GM11168 (cell line): ENCODE results near the gene LCNL1.

ENCODE experiments used
- in situ Hi-C: fragments of 300-500 bp; cut with MboI; formaldehyde crosslinking; loops from one replicate; pipeline ENCODE4 v1.12.0; 2022; ENCODE audit warnings: low sequenced_read_pairs; ENCODE audit not compliant: unreplicated experiment

The LCNL1 gene

DNA sequence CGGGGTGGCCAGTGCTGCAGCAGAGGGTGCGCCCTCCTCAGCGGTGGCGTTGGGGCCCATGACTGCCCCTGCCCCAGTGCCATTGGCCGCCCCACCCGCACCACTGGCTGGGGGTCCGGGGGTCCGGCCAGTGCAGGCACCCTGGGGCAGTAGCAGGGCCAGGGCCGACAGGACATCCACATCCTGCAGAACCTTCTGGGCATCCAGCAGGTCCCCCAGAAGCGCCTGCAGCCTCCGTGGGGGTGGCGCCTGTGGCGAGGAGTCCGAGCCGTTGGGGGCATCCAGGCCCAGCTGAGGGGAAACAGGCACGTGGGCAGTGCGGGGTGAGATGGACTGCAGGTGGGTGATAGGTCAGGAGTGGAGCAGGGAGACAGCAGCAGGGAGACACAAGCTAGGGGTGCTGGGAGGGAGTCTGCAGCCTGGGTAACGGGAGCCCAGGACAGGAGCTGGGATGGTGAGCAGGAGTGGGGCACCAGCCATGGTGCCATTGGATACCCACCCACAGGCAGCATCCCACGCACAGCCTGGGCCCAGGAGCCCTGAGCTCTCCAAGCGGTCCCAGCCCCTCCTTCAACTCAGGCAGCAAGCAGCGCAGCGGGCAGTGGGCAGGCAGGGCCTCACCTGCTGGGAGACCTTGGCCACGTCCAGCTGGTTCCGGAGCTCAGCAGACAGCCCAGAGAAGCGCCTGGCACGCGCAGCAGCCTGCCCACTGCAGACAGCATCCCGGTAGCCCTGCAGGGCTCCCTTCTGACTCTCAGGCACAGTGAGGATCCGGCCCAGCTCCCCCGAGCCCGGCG lies 38.2 kb downstream of the LCNL1 start:
- in situ Hi-C loops = no loop called here

DNA sequence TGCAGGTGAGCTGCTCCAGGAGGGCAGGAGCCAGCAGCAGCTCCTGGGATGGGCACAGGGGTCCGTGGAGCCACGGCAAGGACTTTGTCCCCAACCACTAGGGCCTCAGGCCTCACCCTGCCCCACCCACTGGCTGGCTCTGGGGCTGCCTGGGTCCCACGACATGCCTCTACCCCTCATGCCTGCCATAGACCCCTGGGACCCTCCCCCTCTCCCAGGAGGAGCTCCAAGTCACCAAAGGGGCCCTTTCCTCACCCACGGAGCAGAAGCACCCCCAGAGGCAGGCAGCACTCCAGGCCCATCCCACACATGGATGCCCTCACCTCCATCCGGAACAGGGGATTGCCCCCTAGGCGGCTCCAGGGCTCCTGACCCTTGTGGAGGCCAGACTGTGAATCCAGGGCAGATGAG lies 38.8 kb downstream of the LCNL1 start:
- in situ Hi-C loops = no loop called here

DNA sequence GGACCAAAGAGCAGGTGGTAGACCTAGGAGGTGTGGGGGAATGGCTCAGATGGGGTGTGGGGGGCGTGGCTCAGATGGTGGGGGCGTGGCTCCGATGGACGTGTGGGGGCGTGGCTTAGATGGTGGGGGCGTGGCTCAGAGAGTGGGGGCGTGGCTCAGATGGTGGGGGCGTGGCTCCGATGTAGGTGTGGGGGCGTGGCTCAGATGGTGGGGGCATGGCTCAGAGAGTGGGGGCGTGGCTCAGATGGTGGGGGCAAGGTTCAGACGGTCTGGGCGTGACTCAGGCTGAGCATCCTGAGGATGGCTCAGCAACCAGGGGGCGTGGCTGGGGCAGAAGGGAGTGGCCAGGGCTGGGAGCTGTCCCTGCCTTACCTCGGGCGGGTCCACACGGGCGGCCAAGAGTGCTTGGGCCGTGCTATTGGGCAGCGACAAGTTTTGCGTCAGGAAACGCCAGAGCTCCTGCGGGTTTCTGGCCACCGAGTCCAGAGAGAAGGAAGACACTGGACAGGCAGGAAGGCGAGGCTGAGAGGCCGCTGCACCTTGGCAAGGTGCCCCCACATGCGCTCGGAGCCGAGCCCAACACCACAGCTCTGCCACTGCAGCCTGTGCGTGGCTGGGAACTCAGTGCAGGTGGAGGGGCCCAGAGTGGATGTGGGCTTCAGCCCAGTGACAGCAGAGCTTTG lies 39.3 kb downstream of the LCNL1 start:
- in situ Hi-C loops = no loop called here

DNA sequence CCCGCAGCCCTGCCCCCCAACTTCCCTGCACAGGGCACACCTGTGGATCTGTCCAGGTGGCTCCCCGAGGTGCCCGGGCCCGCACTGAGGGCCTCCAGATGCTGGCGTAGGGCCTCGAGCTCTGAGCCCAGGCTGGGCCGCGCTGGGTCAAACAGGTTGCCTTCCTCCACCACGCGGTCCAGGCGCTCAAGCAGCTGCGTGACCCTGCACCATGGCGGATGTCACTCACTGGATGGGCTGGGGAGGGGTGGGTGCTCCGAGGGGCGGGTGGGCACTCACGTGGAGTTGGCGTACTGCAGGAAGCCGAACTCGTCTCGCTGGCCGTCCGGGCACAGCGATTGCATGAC lies 39.8 kb downstream of the LCNL1 start:
- in situ Hi-C loops = no loop called here

DNA sequence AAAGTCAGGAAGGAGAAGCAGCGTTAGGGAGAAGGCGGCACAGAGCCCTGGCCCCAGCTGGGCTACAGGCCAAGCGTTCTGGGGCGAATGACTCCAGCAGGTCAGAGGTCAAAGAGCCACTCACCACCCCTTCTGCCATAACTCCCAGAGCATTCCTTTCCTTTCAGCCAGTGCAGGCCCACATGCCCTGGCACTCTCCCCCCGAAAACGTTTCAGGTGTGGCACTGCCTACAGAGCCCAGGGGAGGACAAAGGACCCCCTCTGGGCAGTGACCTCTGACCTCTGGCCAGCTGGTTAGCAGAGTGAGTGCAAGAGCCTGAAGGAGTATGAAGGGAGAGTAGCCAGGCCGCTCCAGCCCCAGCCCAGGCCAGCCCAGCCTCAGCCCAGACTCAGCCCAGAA lies 40.4 kb downstream of the LCNL1 start:
- in situ Hi-C loops = no loop called here

DNA sequence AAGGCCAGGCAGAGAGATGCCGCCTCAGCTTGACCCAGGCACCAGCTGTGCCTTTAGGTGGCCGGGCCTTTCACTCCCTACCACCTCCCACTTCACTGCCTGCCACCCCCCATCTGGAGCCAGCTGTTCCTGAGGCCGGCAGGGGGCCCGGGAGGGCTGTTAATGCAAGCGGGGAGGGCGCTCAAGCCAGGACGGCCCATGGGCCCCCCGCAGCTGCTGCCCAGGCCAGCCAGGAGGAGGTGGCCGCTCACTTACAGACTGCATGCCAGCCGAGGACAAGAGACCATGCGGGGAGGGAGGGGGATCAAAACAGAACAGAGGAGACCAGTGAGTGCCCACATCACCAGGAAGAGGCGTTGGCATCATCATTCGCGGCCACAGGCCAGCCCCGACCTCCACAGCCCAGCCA lies 40.8 kb downstream of the LCNL1 start:
- in situ Hi-C loops = no loop called here

DNA sequence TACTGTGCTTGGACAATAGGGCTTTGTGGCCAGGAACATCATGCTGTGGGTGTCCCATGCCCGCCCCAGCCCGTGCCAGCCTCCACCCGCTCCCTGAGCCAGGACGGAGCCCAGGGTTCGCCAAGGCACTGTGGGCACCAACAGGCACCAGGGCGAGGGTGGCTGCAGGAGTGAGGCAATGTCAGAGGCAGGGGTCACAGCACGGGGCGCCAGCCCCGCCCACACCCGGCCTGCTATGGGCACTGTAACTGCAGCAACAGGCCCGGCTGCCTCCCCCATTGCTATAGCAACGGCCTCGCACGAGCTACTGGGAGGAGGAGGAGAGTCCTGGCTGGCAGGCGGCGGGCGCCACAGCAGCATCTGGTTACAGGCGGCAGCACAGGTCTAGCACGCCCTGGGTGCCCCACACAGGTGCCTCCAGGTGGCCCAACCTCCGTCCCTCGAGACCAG lies 42.7 kb downstream of the LCNL1 start:
- in situ Hi-C loops = no loop called here

DNA sequence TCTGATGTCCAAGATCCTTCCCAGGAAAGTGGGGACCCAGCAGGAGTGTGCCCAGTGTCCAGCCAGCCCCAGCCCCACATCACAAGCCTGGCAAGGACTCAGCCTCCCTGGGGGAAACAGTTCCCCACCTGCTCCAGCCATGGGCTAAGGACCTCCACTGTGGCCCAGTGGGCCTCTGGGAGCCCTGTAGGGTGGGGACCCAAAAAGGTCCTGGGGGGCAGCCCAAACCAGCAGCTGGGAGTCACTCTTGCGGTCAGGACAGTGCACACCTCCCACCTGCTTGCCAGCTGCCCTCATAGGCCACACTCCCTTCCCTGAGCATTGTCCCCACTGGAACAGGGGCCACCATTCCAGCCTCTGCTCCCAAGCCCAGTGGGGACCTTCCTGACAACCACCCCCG lies 43.6 kb downstream of the LCNL1 start:
- in situ Hi-C loops = no loop called here

DNA sequence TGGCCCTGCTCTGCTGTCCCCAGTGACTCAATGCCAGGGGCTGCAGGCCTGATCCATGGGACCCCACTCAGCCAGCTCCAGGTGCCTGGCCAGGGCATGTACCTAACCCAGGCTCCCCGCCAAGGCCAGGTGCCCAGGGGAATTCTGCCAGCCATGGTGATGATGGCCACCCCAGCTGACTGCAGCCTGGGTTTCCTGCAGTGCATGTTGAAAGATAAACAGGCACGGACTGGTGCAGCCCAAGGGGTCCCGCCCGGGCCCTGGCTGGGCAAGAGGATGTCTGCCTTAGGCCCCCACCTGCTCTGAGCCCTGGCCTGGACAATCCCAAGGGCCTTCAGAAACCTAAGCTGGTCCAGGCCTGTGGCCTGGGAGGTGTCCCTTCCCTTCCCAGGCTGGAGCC lies 44.0 kb downstream of the LCNL1 start:
- in situ Hi-C loops = no loop called here

DNA sequence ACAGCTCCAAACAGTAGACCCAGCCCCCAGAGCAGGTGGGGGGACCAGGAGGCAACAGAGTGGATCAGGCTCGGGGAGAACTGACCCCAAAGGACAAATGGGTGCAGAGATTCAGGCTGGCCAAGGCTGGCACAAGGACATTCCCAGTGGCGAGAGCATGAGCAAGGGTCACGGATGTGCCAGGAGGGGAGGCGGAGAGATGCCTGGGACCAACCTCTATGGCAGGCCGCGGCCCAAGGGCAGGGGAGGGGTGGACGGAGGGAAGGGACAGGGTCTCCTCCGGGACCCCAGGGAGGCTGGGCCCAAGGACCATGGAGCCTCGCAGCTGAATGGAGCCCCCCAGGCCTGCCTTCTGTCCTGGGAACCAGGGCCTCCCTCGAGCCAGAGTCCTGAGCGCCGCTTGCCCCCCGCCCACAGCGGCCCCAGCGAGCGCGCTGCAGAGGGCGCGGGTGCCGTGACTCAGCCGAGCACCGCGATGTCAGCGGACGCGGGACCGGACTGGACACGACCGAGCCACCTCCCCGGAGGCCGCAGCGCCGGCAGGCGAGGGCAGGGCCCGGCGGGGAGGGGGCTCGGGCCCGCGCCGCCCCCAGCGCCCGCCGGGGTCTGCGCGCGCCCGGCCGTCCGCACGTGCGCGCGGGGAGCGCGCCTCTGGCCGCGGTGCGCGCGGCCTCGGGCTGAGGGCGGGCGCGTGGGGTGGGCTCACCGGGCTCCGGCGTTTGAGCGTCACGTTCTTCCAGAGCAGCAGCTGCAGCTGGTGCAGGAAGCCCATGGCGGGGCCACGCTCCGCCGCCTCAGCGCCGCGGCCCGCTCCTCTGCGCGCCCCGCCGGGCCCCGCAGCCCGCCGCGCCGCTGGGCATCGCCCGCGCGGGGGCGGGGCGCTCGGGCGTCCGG lies 44.8 kb downstream of the LCNL1 start, which contains the start of gene ABCA2:
TSS of gene ABCA2 (minus strand) at position 869 of the 894 bp plus-strand sequence. CDS start at position 772, 97 bp downstream.
- in situ Hi-C loops = no loop called here

DNA sequence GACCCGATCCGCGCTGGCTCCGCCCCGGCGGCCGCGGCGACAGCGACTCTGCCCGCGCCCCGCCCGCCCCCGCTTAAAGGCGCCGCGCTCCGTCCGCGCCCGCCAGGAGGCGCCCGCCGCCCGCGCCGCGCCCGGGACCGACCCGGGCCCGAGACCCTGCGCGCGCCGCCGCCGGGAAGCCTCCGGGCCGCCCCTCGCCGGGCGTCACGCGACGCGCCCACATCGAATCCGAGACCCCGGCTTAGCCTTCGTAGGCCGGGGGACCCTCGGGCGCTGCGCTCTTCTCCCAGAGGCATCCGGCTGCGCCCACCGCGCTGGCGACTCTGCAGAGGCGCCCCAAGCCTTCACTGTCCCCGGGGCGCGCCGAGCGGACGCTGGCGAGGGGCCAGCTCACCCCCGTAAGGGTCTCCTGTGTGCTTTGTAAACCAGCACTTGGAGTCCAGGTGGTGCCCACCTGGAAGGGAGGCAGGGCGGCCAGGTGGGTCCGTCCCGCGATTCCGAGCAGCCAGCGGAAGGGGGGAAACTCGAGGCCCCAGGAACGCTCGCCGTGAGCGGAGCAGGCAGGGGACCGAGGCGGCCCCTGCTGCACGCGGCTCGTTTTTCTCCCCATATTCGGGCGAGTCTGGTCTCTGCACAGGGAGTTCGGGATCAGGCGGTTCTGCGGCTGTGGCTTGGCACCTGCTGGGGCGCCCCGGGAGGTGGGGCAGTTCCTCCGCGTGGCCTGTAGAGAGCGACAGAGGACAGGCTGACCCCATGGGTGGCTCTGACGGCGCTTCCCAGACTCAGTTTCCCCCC lies 45.7 kb downstream of the LCNL1 start:
- in situ Hi-C loops = no loop called here

DNA sequence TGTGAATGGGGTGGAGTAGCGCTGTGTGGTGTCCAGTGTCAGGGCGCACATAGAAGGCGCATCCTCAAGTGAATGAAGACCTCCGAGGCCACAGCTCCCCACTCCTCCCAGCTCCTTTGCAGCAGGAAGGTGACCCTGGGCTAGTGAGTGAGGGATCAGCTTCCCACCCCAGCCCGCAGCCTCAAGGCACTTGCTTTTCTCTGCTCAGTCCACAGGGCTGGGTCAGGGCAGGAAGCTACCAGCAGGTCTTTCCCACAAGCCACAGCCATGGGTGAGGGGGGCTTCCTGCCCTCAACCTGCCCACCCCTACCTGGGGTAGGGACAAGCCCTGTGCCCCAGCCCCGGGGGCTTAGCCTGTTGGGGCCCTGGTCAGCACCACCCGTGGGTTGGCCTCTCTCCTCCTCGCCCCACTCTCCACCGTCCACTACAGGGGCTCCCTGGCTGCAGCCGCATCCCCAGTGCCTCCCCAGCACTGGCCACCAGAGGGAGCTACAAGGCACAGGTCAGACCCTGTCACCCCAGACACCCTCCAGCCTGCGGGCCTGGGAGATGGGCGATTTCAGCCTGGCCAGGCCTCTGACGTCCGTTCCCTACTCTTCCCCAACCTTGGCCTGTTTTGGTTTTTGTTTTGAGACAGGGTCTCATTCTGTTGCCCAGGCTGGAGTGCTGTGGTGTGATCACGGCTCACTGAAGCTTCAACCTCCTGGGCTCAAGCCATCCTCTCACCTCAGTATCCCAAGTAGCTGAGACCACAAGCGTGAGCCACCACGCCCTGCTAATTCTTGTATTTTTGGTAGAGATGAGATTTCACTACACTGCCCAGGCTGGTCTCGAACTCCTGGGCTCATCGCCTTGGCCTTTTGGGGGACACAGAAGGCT lies 46.5 kb downstream of the LCNL1 start:
- in situ Hi-C loops = no loop called here

DNA sequence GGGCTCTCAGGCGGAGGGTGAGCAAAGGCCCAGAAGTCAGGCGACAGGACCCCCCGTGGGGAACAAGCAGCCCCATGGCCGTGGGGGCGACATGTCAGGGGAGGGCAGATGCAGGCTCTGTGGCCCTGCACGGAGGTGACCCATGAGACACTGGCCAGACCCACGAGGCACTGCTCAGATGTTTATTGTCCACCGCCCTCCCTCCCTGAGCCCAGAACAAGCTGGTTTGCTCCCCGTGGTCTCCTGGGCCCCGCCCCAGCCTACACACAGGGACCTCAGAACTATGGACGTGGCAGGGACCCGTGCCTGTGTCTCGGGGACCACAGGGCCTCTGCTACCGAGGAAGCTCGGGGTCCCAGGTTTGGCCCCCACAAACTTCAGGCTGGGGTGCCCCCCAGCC lies 47.2 kb downstream of the LCNL1 start:
- in situ Hi-C loops = loop anchor here (10.0 kb wide), 1 partner anchor 245 kb away; no protein-coding TSS in a partner anchor

DNA sequence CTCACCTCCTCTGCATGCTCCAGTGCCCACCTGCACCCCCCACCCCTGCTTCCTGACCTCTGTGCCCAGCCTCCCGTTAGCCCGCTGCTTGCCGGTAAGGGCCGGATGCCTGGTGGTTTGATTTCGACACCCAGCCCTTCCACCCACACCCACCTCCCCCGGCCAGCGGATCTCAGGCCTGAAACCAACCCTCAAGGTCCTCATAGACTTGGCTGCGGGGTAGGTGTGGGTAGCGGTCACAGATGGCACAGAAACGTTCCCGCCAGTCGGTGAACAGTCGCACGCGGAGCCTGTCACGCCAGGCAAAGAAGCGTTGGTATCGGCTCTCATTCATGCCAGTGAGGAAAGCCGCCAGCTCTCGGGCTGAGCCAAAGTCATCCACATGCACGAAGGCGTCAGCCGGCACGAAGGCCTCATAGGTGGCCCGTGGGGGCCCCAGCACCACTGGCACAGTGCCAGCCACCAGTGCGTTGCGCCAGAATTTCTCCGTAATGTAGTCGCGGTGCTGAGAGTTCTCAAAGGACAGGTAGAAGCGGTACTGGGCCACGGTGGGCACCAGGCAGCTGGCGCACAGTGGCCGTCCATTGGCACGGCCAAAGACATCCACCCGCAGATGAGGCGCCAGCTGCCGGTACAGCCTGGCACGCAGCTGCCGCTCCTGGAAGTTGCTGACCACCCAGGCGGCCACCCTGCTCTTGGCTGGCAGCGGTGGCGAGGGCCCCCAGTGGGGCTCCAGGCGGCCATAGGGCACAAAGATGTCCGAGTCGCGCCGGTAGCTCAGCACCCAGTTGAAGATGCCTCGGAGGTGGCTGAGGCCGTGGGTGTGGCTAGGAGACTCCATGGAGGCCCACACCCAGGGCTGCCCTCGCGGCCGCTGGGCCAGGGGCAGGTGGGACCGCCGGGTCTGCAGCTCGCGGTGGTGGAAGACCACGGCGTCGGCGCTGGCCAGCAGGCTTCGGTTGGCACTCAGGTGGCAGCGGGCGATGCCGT lies 48.0 kb downstream of the LCNL1 start:
- in situ Hi-C loops = loop anchor here (10.0 kb wide), 1 partner anchor 246 kb away; no protein-coding TSS in a partner anchor

DNA sequence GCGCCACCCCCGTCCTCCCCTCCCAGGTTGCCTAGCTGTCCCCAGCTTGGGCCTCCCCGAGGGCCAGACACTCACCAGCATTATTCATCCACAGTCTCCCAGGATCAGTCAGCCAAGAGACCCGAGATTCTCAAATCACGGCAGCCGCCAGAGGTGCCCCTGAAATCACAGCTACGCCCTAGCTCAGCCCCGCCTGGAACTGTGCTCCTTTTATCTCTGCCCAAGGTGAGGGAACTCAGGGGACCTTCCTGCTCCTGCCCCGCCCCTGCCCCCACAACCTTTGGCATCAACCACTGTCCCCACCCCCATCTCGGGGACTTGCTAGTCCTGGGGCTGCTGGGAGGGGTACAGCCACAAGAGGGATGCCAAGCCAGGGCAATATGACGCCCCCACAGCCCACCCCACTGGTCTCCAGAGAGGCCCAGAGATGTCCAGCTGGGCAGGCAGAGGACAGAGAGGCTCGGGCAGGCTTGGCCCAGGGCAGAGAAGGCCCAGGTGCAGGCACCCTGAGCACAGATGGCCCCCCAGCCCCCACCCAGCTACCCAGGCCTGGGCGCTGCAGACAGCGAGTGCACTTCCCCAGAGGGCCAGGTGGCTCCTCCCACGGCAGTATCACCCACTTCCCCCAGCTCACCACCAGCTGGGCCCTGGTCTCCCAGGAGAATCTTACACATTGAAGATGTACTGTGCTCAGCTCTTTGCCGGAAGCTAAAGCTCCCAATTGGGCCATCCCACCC lies 49.3 kb downstream of the LCNL1 start, which contains the start of gene FUT7:
TSS of gene FUT7 (minus strand) at position 185 of the 737 bp plus-strand sequence. CDS start at position 88, 97 bp downstream.
- in situ Hi-C loops = loop anchor here (10.0 kb wide), 1 partner anchor 247 kb away; no protein-coding TSS in a partner anchor

DNA sequence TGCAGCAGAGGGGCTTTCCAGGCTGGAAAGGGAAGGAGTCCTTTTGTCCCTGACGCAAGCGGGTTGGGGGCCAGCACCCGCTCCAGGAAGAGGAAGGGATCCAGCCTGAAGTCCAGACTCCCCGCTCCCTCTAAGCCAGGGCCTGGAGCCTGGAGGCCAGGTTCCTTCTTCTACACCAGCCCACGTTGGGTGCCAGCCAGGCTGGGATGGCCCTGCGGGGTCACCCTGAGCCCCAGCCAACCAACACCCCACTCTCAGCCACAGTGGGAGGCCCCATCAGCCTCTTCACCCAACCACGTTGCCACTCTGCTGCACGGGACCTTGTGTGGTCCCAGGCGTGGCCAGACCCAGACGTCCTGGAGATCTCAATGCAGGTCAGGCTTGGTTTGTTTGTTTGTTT lies 50.1 kb downstream of the LCNL1 start:
- in situ Hi-C loops = loop anchor here (10.0 kb wide), 1 partner anchor 248 kb away; no protein-coding TSS in a partner anchor

DNA sequence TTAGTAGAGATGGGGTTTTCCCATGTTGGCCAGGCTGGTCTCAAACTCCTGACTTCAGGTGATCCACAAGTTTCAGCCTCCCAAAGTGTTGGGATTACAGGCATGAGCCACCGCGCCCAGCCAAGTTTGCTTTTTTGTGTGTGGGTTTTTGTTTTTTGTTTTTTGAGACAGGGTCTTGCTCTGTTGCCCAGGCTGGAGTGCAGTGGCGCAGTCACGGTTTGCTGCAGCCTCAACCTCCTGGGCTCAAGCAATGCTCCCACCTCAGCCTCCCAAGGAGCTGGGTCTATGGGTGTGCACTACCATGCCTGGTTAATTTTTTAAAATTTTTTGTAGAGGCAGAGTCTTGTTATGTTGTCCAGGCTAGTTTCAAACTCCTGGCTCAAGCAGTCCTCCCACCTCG lies 50.7 kb downstream of the LCNL1 start:
- in situ Hi-C loops = loop anchor here (10.0 kb wide), 1 partner anchor 249 kb away; no protein-coding TSS in a partner anchor
